Measurements from ENCODE around the gene STK32B. TPM values are rescaled to one million over a fixed set of nuclear protein-coding genes. Genes with fewer than 3 reads are reported as not detected.

Gene STK32B
- total RNA-seq, 4 donors from 2014 or later = 1.6 to 3.4 (median 1.9) TPM

- no peak for DNase-seq (ENCODE audit: low spot score in 2 of 2)
- 79 to 84% methylated on average over 6 of the region's 6 CpGs for WGBS, 2 donors
- H3K4me3 ChIP-seq (ENCODE audit: low read depth, poor library complexity, severe bottlenecking) = no peak overlapping the region
- intact Hi-C loops (cut with DNase I; ENCODE audit: low total_unique reads) = no loop called here
- TF ChIP-seq CTCF (IDR thresholded peaks at IDR 0.05) = no peak
- no peak for TF ChIP-seq POLR2A (IDR thresholded peaks at IDR 0.05)
These were observed 208.8 kb downstream of the STK32B start for GRCh38 chr4:5260121-5260520.

- intact Hi-C loops (cut with DNase I; ENCODE audit: low total_unique reads) = no loop called here
These were observed 210.6 kb downstream of the STK32B start for GRCh38 chr4:5261866-5262265.

GRCh38 chr4:5266991-5267390 lies 215.7 kb downstream of the STK32B start:
- H3K4me3 ChIP-seq (ENCODE audit: low read depth, poor library complexity, severe bottlenecking) = no peak overlapping the region
- intact Hi-C loops (cut with DNase I; ENCODE audit: low total_unique reads) = no loop called here
- 87 to 95% methylated on average over 2 of the region's 2 CpGs for WGBS, 2 donors
- TF ChIP-seq CTCF (IDR thresholded peaks at IDR 0.05) = no peak
- no peak for TF ChIP-seq POLR2A (IDR thresholded peaks at IDR 0.05)
- DNase-seq (ENCODE audit: low spot score in 2 of 2) = no peak

More at GRCh38 chr4:5261866-5262265, 210.6 kb downstream of the STK32B start:
- DNase-seq (ENCODE audit: low spot score in 2 of 2) = no peak
- no peak overlapping the region for H3K4me3 ChIP-seq (ENCODE audit: low read depth, poor library complexity, severe bottlenecking)
- TF ChIP-seq POLR2A (IDR thresholded peaks at IDR 0.05) = no peak
- no peak for TF ChIP-seq CTCF (IDR thresholded peaks at IDR 0.05)
- 81 to 84% methylated on average over 4 of the region's 4 CpGs for WGBS, 2 donors

- 66 to 78% methylated on average over 8 of the region's 8 CpGs for WGBS, 2 donors
- no peak for DNase-seq (ENCODE audit: low spot score in 2 of 2)
- intact Hi-C loops (cut with DNase I; ENCODE audit: low total_unique reads) = no loop called here
- TF ChIP-seq POLR2A (IDR thresholded peaks at IDR 0.05) (no peak), CTCF (IDR thresholded peaks at IDR 0.05) (no peak)
- no peak overlapping the region for H3K4me3 ChIP-seq (ENCODE audit: low read depth, poor library complexity, severe bottlenecking)
These were observed 216.1 kb downstream of the STK32B start for GRCh38 chr4:5267408-5267807.

GRCh38 chr4:5276475-5277075 lies 225.3 kb downstream of the STK32B start:
- no peak for DNase-seq (ENCODE audit: low spot score in 2 of 2)
- intact Hi-C loops (cut with DNase I; ENCODE audit: low total_unique reads) = no loop called here
- WGBS, 2 donors = 50 to 59% methylated on average over 11 of the region's 11 CpGs
- no peak overlapping the region for H3K4me3 ChIP-seq (ENCODE audit: low read depth, poor library complexity, severe bottlenecking)
- TF ChIP-seq POLR2A (IDR thresholded peaks at IDR 0.05) (no peak), CTCF (IDR thresholded peaks at IDR 0.05) (no peak)

- intact Hi-C loops (cut with DNase I; ENCODE audit: low total_unique reads) = no loop called here
These were observed 225.8 kb downstream of the STK32B start for GRCh38 chr4:5277079-5277478.

More at GRCh38 chr4:5277079-5277478, 225.8 kb downstream of the STK32B start:
- WGBS, 2 donors = 83 to 93% methylated on average over 2 of the region's 2 CpGs
- H3K4me3 ChIP-seq (ENCODE audit: low read depth, poor library complexity, severe bottlenecking) = no peak overlapping the region
- TF ChIP-seq CTCF (IDR thresholded peaks at IDR 0.05) = no peak
- TF ChIP-seq POLR2A (IDR thresholded peaks at IDR 0.05) = no peak
- DNase-seq (ENCODE audit: low spot score in 2 of 2) = no peak

Measured in lower leg skin (tissue), 4 donors.